OCI-LY7 (cell line): ENCODE data around the gene OR4C11. TPM values are rescaled to one million over a fixed set of nuclear protein-coding genes. Genes with fewer than 3 reads are reported as not detected.

Experiments
- BruUV-seq: library from RNA; stranded (reverse); fragments of 400-500 nt; replicated peaks from 2 replicates; lab custom pipeline; 2021; lab: Mats Ljungman, UMichigan
- CTCF ChIA-PET: fragments of 300-600 bp; sonication (Branson Sonifier 250); formaldehyde crosslinking; loops from one replicate; lab custom pipeline; 2022; ENCODE audit warnings: antibody characterized with exemption; ENCODE audit not compliant: unreplicated experiment; lab: Charles Lee
- POLR2A ChIA-PET: fragments of 300-600 bp; sonication (Branson Sonifier 250); formaldehyde crosslinking; loops from one replicate; lab custom pipeline; 2022; ENCODE audit warnings: antibody characterized with exemption; lab: Charles Lee
- DNase-seq: peaks from one replicate; pipeline ENCODE4 v3.0.0-alpha.2; 2015; ENCODE audit warnings: low spot score
- H2AFZ ChIP-seq: fragments of 200-600 bp; sonication (generic), shearing (Covaris generic); 2 replicates; pipeline ENCODE4 v1.6.1; 2014; ENCODE audit warnings: mild to moderate bottlenecking, antibody characterized with exemption, low read length, moderate library complexity
- H3K27ac ChIP-seq: fragments of 200-600 bp; sonication (generic); 2 replicates; pipeline ENCODE4 v1.5.1; 2014; ENCODE audit warnings: mixed run types, low read depth, mild to moderate bottlenecking, moderate library complexity, low read length, inconsistent platforms; ENCODE audit not compliant: poor library complexity, severe bottlenecking
- H3K36me3 ChIP-seq: fragments of 200-600 bp; sonication (generic); 2 replicates; pipeline ENCODE4 v1.6.1; 2014; ENCODE audit warnings: mild to moderate bottlenecking, antibody characterized with exemption, low read length, moderate library complexity, mixed read lengths; ENCODE audit not compliant: insufficient read depth
- H3K4me1 ChIP-seq: fragments of 200-600 bp; sonication (generic); 2 replicates; pipeline ENCODE4 v1.5.1; 2014; ENCODE audit warnings: mild to moderate bottlenecking, low read length; ENCODE audit not compliant: insufficient read depth, poor library complexity, severe bottlenecking
- H3K4me2 ChIP-seq: fragments of 200-600 bp; sonication (generic); 2 replicates; pipeline ENCODE4 v1.6.1; 2014; ENCODE audit warnings: mild to moderate bottlenecking, low read length
- H3K4me3 ChIP-seq: fragments of 200-600 bp; sonication (generic); 2 replicates; pipeline ENCODE4 v1.5.1; 2014; ENCODE audit warnings: mild to moderate bottlenecking, low read depth, low read length; ENCODE audit not compliant: poor library complexity, severe bottlenecking
- H3K79me2 ChIP-seq: fragments of 200-600 bp; sonication (generic); 2 replicates; pipeline ENCODE4 v1.6.1; 2016; ENCODE audit warnings: low read depth, mild to moderate bottlenecking, low read length, moderate library complexity, mixed read lengths; ENCODE audit not compliant: insufficient read depth
- H3K9me2 ChIP-seq: fragments of 200-600 bp; sonication (generic); 2 replicates; pipeline ENCODE4 v1.6.1; 2016; ENCODE audit warnings: mild to moderate bottlenecking, low read length, mixed read lengths; ENCODE audit not compliant: insufficient read depth
- H3K9me3 ChIP-seq: fragments of 200-600 bp; sonication (generic); 2 replicates; pipeline ENCODE4 v1.6.1; 2014; ENCODE audit warnings: mild to moderate bottlenecking, mixed run types, low read length, mixed read lengths
- H4K20me1 ChIP-seq: fragments of 200-600 bp; sonication (generic); 2 replicates; pipeline ENCODE4 v1.6.1; 2014; ENCODE audit warnings: mild to moderate bottlenecking, antibody characterized with exemption, low read length, moderate library complexity, mixed read lengths; ENCODE audit not compliant: insufficient read depth
- EZH2phosphoT487 ChIP-seq: fragments of 200-600 bp; sonication (generic); IDR thresholded peaks from 2 replicates; pipeline ENCODE4 v1.6.1; 2018; ENCODE audit warnings: low read depth, borderline replicate concordance, mild to moderate bottlenecking, mixed run types, antibody characterized with exemption, low read length, moderate library complexity, mixed read lengths
- intact Hi-C: fragments of 100-400 bp; cut with micrococcal nuclease; formaldehyde crosslinking; loops from one replicate; pipeline ENCODE4 v1.10.0; 2022; ENCODE audit not compliant: unreplicated experiment
- total RNA-seq, 2 experiments: library from RNA; depleted of rRNA in 1 of 2; stranded (reverse); fragments of >200 nt in 1 of 2; shearing (Covaris generic) in 1 of 2; gene quantifications; 2 replicates each; pipeline ENCODE4 v1.2.3, GENCODE V29; 2014 to 2022
- TF ChIP-seq, protein P1 (sequence below): fragments of 200-600 bp; sonication (generic); conservative IDR thresholded peaks from 2 replicates; pipeline ENCODE4 v1.5.1; 2014; ENCODE audit warnings: mild to moderate bottlenecking, antibody characterized with exemption, low read length, moderate library complexity, mixed read lengths

The OR4C11 gene
- total RNA-seq, 2 experiments from 2014 or later, result not detected

DNA sequence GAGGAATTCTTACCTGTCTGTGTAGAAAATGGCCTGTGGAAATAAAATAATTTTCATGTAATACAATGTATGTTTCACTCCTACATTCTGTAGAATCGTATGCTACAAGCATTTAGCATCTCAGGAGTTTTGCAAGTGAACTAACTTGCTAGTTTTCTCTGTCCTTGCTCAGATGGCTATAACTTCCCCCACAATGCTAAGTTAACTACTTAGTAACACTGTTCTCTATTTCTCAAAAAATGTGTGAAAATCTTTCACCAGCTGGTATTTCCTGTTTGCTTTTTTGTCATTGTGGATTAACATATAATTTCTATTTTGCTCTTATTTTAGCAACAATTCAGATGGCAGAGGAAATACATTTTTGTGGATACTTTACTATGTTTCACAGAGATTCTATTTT, 45.1 kb upstream of the OR4C11 start:
- no peak for TF ChIP-seq EZH2phosphoT487
- TF ChIP-seq, protein P1, sequence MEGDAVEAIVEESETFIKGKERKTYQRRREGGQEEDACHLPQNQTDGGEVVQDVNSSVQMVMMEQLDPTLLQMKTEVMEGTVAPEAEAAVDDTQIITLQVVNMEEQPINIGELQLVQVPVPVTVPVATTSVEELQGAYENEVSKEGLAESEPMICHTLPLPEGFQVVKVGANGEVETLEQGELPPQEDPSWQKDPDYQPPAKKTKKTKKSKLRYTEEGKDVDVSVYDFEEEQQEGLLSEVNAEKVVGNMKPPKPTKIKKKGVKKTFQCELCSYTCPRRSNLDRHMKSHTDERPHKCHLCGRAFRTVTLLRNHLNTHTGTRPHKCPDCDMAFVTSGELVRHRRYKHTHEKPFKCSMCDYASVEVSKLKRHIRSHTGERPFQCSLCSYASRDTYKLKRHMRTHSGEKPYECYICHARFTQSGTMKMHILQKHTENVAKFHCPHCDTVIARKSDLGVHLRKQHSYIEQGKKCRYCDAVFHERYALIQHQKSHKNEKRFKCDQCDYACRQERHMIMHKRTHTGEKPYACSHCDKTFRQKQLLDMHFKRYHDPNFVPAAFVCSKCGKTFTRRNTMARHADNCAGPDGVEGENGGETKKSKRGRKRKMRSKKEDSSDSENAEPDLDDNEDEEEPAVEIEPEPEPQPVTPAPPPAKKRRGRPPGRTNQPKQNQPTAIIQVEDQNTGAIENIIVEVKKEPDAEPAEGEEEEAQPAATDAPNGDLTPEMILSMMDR, result no peak
- BruUV-seq, result no TSS peak
- no peaks in the 10 kb centered on the region for H4K20me1 ChIP-seq
- H3K4me1 ChIP-seq, result no peaks in the 10 kb centered on the region
- POLR2A ChIA-PET, result no interaction called here
- no peak overlapping the region for H3K27ac ChIP-seq
- CTCF ChIA-PET, result no interaction called here
- H2AFZ ChIP-seq, result no peak overlapping the region
- H3K9me2 ChIP-seq, result no peaks in the 10 kb centered on the region
- no peaks in the 10 kb centered on the region for H3K79me2 ChIP-seq
- H3K4me3 ChIP-seq, result no peak overlapping the region
- no peaks in the 10 kb centered on the region for H3K9me3 ChIP-seq
- H3K36me3 ChIP-seq, result no peaks in the 10 kb centered on the region
- no peak overlapping the region for H3K4me2 ChIP-seq
- intact Hi-C loops, result no loop called here
- DNase-seq, result no peak

GRCh38 chr11:55648027-55648426, 40.6 kb upstream of the OR4C11 start, which contains the start of gene OR4S2:
TSS of gene OR4S2 (plus strand) at chr11:55648327. CDS start at chr11:55650904, 2,577 bp downstream.
- TF ChIP-seq EZH2phosphoT487, result no peak
- TF ChIP-seq, protein P1, result no peak
- no peak within 1 kb of the TSS for H2AFZ ChIP-seq
- intact Hi-C loops, result no loop called here
- ChIA-PET POLR2A (no interaction called here), CTCF (no interaction called here)
- no peak within 1 kb of the TSS for H3K4me3 ChIP-seq
- H3K27ac ChIP-seq, result no peak within 1 kb of the TSS
- H3K4me1 ChIP-seq, result no peaks in the 10 kb centered on the region
- no peaks in the 10 kb centered on the region for H3K9me3 ChIP-seq
- H4K20me1 ChIP-seq, result no peaks in the 10 kb centered on the region
- H3K36me3 ChIP-seq, result no peaks in the 10 kb centered on the region
- DNase-seq, result no peak
- no peaks in the 10 kb centered on the region for H3K79me2 ChIP-seq
- H3K9me2 ChIP-seq, result no peaks in the 10 kb centered on the region
- no TSS peak for BruUV-seq
- no peak within 1 kb of the TSS for H3K4me2 ChIP-seq

- no peaks in the 10 kb centered on the region for H3K4me1 ChIP-seq
- no peak within 1 kb of the TSS for H2AFZ ChIP-seq
- no TSS peak for BruUV-seq
- no peak for TF ChIP-seq EZH2phosphoT487
- TF ChIP-seq, protein P1, result no peak
- no peaks in the 10 kb centered on the region for H3K36me3 ChIP-seq
- H3K4me2 ChIP-seq, result no peak within 1 kb of the TSS
- H3K9me3 ChIP-seq, result no peaks in the 10 kb centered on the region
- no peaks in the 10 kb centered on the region for H4K20me1 ChIP-seq
- intact Hi-C loops, result no loop called here
- H3K4me3 ChIP-seq, result no peak within 1 kb of the TSS
- CTCF ChIA-PET, result no interaction called here
- no peaks in the 10 kb centered on the region for H3K9me2 ChIP-seq
- POLR2A ChIA-PET, result no interaction called here
- no peaks in the 10 kb centered on the region for H3K79me2 ChIP-seq
- H3K27ac ChIP-seq, result no peak within 1 kb of the TSS
- no peak for DNase-seq
Measured at GRCh38 chr11:55634813-55635212, 27.4 kb upstream of the OR4C11 start, which contains the start of gene OR4P4. TSS of gene OR4P4 (plus strand) at chr11:55635113.
